ENCODE results near the gene RCAN1. TPM values are rescaled to one million over a fixed set of nuclear protein-coding genes. Genes with fewer than 3 reads are reported as not detected.

The RCAN1 gene
- total RNA-seq, 1 donor from 2014 or later, result 22.8 TPM

- no peak for DNase-seq (ENCODE audit: low spot score)
Observed at GRCh38 chr21:34598931-34599400, 15.9 kb downstream of the RCAN1 start.

GRCh38 chr21:34597406-34597805 is 17.5 kb downstream of the RCAN1 start:
- no peak for DNase-seq (ENCODE audit: low spot score)

GRCh38 chr21:34596561-34597271 is 18.2 kb downstream of the RCAN1 start:
- DNase-seq (ENCODE audit: low spot score), result no peak

DNA sequence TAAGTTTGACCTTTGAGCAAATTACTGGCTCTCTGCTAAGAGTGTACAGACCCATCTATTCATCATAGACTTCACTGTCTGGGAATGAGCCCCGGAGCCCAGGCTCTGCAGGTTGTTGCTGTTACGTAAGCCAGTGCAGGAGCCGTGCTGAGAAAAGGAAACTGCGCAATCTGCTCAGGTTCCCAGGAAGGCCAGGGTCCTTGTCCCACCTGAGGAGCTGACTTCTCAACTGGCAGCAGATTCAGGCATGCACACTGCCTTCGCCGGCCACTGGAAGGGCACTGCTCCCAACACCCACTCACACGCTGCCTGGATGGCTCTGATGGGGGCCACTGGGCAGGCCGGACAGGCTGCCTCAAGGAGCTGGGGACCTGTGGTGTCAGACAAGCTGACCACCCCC is 19.5 kb downstream of the RCAN1 start:
- DNase-seq (ENCODE audit: low spot score), result no peak

DNA sequence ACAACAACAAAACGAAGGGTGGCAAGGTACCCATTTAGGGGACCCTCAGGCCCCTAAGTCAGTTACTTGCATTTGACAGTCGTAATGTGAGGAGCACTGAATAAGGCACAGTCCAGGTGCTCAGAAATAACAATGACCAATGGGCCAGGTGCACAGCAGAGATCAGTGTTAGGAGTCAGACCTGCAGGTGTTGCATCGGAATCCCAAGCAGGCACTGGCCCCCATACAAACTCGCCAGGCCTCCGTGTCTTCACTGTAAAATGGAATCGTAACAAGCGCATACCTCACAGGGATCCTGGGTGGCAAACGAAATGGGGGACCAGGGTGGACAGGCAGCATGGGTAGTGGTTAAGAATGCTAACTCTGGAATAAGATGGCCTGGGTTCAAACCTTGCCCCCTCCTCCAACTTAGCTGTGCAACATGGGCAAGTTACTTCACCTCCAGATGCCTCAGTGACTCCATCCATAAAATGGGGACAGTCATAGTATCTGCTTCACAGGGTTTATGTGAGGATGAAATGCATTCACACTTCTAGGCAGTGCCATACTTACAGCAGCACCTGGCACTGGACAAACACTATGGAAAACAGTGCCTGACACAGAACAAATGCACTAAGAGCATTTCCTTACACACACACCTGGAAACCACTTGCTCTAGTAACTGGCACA is 20.2 kb downstream of the RCAN1 start:
- DNase-seq (ENCODE audit: low spot score), result no peak

GRCh38 chr21:34593954-34594531 is 20.9 kb downstream of the RCAN1 start:
- no peak for DNase-seq (ENCODE audit: low spot score)

DNA sequence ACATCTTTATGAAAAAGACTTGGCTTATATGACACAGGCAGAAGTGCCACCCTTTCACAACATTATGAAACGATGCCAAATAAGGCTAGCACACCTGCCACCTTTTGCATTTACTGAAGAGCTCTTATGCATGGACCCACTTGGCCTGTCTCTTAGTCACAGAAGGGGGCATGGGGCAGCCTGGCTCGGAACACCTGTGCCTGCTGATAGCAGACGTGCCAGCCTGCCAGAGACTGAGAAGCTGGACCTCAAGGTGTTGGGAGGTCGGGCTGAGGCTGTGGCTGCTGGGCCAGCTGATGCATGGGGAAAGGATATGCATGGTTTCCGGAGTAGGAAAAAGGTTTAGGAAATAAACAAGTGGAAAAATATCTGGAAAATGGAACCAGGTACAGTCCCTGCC is 21.5 kb downstream of the RCAN1 start:
- no peak for DNase-seq (ENCODE audit: low spot score)

- DNase-seq (ENCODE audit: low spot score), result no peak
Observed at GRCh38 chr21:34592120-34592955, 22.6 kb downstream of the RCAN1 start.

GRCh38 chr21:34590520-34590919 is 24.4 kb downstream of the RCAN1 start:
- DNase-seq (ENCODE audit: low spot score), result no peak

GRCh38 chr21:34589511-34590282 is 25.2 kb downstream of the RCAN1 start:
- no peak for DNase-seq (ENCODE audit: low spot score)

- DNase-seq (ENCODE audit: low spot score), result no peak
Observed at GRCh38 chr21:34583926-34584563, 30.9 kb downstream of the RCAN1 start.

DNA sequence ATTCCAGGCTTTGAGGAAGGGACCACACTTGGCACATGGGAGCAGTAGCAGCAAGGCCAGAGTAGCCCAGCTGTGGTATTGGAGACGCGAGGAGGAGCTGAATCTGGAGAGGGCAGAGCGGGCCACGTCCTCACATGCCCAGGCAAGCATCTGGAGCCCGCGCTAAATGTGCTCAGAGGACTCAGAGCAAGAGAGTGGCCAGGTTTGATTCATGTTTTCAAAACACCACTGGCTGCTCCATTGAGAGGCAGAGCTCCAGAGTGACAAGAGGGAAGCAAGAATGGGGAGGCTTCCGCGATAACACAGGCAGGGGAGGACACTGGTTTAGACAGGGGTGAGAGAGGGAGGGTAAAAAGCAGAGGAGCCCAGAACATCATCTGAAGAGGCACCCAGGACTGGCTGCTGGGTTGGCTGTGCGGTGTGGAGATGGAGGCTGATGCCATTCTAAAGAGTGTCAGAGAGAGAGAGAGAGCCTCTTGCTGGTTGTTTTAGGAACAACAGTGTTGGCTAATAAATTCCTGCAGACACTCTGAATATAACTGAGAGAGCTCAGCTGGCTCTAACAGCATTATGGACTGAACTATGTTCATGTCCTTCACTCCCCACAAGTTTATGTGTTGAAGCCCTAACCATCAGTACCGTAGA is 32.3 kb downstream of the RCAN1 start:
- DNase-seq (ENCODE audit: low spot score), result no peak

- DNase-seq (ENCODE audit: low spot score), result no peak
Observed at GRCh38 chr21:34580181-34580700, 34.7 kb downstream of the RCAN1 start.

GRCh38 chr21:34579411-34579810 is 35.5 kb downstream of the RCAN1 start:
- DNase-seq (ENCODE audit: low spot score), result no peak

- DNase-seq (ENCODE audit: low spot score), result no peak
Observed at GRCh38 chr21:34576041-34576511, 38.8 kb downstream of the RCAN1 start.

- DNase-seq (ENCODE audit: low spot score), result no peak
Observed at GRCh38 chr21:34574601-34575529, 40.0 kb downstream of the RCAN1 start.

DNA sequence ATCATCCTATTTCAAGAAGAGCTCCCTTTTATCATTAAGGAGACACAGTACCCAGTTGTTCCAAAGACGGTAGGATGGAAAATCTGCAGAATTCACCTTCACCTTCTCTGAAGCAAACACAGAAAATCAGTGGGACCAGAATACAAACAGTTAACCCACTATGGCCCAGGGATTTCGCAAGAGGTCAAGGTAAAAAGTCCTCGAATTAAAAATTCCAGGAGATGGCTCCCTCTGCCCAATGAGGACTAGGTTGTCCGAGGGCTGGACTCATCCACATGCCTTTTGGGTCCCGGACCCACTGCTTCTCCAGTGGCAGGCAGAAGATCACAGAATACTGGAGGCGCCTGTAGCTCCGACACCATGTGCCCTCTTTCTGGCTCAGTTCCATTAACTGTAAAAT is 42.9 kb downstream of the RCAN1 start:
- no peak for DNase-seq (ENCODE audit: low spot score)

- no peak for DNase-seq (ENCODE audit: low spot score)
Observed at GRCh38 chr21:34570313-34570712, 44.6 kb downstream of the RCAN1 start.

Data from ureter (tissue), 1 donor.